HG03064 (cell line): Measurements from ENCODE around the gene GDPD3.

ENCODE experiments used
- ATAC-seq: cut with Tn5 transposase; IDR thresholded peaks from one replicate; pipeline ENCODE4 v1.9.1; 2021; ENCODE audit warnings: low read depth; ENCODE audit not compliant: unreplicated experiment

GDPD3 gene

DNA sequence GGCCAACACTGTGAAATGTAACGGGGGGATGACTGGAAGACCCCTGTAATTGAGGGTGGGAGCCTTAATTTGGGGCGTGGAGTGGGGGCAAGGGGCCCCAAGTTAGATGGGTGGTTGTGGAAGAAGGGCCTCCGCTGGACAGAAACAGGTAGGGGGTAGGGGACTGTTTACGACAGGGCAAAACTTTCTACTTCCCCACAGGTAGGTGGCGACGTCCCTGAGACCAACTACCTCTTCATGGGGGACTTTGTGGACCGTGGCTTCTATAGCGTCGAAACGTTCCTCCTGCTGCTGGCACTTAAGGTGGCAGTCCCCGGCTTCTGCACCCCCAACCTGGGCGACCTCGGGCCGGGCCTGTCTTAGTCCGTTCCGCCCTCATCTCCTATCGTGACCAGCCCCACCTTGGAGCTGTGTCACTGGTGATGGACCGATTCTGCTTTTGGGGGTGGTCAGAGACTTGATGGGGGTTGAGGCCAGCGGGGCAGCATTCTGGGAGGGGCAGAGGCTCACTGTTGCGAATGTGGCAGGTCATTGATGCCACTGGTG lies 30.7 kb downstream of the GDPD3 start:
- no peak for ATAC-seq

DNA sequence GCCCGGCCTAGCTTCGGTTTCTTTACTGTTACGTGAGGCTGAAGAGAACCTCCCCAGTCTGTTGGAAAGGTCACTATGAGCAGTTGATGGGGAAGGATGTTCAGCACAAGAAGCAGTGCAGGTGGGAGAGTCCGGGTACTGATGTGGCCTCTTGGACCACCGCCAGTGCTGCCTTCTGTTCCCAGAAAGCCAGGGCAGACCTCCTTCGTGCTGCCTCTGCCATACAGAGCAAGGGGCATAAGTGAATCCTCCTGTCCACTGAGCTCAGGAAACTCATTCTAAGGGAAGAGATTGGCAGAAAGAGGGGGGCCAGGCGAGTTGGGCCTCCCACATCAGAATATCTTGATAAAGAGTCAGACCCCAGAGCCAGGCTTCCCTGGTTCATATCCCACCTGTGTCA lies 33.9 kb downstream of the GDPD3 start:
- ATAC-seq = no peak

DNA sequence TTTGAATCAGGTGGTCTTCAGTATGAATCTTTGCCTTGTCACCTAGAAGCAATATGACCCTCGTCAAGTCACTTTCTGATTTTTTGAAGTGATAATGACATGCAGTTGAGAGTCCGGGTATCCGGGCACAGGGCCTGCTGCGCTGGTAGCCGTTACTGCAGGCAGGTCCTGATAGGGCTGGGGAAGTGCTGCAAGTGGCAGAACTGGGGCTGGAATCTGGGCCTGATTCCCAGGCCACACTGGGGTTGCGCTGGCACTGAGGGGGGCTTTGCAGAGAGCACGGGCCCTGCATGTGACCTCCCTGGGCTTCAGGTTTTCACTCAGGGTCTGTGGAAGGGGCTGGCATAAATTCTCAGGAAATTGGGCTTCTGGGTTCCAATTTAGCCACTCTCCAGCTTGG lies 34.6 kb downstream of the GDPD3 start:
- ATAC-seq = no peak

DNA sequence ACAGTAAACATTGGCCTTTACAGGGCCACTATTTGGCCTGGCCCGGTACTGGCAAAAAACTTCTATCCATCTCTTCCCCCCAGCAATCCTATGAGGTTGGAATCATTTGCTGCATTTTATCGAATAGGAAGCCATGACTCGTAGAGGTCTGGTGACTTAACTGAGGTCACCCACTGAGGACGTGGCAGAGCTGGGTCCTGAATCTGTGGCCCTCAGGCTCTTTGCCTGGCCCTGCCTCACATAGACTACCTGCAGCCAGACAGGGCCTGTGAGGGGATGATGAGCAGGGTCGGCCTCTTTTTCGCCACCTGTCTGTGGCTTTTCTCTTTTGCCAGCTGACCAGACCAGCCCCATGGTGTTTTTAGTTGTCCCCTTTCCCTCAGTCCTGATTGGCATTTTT lies 35.7 kb downstream of the GDPD3 start:
- no peak for ATAC-seq

DNA sequence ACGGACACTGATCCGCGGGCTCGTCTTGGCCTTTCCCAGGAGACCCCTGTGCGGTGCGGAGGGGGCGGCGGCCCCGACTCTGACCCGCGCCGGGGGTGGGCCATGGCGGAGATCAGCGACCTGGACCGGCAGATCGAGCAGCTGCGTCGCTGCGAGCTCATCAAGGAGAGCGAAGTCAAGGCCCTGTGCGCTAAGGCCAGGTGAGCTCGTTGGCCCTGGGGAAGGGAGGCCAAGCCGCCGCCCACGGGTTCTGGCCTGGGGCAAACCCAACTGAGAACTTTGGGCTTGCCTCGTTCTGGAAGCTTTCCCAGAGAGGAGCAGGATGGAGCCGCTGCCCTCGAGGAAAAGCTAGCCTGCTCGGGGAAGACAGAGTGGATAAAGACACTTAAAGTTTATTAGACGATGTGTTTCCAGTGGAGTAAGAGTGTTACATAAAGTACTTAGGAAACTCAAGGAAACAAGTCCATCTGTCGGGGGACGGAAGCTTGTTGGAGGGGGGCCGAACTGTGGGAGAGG lies 37.0 kb downstream of the GDPD3 start:
- ATAC-seq = no peak

DNA sequence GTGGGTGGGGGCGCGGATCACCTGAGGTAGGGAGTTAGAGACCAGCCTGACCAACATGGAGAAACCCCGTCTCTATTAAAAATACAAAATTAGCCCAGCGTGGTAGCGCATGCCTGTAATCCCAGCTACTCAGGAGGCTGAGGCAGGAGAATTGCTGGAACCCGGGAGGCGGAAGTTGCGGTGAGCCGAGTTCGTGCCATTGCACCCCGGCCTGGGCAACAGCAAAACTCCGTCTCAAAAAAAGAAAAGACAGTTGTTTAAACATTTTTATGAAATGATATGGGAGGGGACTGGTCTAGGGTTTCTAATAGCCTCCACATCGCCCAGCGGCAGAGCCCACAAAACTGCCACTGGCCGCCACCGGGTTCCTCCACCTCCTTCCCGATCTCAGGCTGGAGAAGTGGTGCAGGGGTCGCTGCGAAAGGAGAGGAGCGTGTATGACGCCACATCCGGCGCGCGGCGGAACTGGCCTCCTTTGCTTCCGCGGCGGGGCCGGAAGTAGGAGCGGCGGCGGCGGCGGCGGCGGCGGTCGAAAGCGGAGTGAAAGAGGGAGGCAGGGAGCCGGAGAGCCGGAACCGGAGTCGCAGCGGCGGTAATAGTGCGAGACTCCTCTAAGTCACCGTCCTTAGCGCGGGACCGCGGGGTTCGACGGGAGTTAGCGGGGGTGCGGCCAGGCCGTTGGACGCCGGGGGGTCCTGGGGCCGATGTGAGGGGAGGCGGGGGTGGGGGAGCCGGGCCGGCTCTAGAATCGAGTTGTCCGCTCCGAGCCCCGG lies 37.6 kb downstream of the GDPD3 start, which contains the start of gene PPP4C:
TSS of gene PPP4C (plus strand) at position 492 of the 773 bp plus-strand sequence. CDS start 384 bp downstream, outside the sequence.
- no peak for ATAC-seq

DNA sequence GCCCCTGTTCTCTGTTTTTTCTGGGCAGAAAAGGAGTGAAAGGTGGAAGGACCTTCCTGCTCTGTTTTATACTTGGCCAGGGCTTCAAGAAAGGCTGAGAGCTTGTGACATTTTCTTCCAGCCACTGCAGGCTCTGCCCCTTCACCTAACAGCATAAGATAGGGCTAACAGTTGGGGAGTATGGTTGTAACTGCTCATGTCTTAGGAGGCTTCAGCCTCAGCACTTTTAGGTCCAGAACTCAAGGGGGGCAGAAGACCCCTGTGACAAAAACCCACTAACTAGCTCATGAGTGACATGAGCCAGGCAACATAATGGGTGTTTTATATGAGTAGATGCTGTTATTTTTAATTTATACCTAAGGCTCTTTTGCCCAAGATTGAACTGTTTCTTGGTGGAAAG lies 42.8 kb downstream of the GDPD3 start:
- ATAC-seq = no peak

DNA sequence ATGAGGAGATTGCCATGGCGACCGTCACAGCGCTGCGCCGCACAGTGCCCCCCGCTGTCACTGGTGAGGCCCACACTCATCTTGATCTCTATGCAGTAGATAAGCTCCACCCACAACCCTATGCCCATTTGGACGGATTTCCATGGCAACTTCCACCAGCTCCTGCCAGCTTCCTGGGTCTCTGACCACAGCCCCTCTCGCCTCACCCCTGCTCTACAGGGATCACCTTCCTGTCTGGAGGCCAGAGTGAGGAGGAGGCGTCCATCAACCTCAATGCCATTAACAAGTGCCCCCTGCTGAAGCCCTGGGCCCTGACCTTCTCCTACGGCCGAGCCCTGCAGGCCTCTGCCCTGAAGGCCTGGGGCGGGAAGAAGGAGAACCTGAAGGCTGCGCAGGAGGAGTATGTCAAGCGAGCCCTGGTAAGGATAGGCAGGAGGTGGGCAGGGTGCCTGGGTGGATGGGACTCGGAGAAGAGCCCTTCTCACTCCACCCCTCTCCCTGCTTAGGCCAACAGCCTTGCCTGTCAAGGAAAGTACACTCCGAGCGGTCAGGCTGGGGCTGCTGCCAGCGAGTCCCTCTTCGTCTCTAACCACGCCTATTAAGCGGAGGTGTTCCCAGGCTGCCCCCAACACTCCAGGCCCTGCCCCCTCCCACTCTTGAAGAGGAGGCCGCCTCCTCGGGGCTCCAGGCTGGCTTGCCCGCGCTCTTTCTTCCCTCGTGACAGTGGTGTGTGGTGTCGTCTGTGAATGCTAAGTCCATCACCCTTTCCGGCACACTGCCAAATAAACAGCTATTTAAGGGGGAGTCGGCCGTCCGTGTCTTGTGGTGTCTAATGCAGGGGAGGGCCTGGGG lies 43.5 kb downstream of the GDPD3 start:
- no peak for ATAC-seq

DNA sequence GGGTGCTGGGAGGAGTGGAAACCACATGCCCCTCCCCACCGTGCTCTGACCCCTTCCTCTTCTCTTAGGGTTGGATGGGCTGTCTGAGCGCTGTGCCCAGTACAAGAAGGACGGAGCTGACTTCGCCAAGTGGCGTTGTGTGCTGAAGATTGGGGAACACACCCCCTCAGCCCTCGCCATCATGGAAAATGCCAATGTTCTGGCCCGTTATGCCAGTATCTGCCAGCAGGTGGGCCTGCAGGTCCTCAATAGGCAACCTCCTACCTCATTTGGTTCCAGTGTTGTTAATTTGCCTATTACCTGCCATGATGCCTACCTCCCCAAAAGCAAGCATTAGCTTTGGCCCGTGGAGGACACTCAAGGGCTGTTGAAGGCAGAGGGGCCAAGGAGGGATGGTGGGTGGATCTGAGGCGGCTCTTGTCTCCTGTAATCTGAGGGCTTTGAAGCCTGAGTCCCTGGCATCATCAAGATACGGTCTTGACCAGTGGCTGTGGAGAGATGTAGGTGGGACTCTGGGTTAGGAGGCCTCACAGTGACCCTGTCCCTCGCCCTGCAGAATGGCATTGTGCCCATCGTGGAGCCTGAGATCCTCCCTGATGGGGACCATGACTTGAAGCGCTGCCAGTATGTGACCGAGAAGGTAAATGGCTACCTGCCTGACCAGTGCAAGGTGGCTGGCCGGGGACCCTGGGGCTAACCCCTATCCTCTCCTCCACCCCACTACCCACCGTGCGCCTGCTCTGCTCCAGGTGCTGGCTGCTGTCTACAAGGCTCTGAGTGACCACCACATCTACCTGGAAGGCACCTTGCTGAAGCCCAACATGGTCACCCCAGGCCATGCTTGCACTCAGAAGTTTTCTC lies 44.4 kb downstream of the GDPD3 start:
- ATAC-seq = no peak

DNA sequence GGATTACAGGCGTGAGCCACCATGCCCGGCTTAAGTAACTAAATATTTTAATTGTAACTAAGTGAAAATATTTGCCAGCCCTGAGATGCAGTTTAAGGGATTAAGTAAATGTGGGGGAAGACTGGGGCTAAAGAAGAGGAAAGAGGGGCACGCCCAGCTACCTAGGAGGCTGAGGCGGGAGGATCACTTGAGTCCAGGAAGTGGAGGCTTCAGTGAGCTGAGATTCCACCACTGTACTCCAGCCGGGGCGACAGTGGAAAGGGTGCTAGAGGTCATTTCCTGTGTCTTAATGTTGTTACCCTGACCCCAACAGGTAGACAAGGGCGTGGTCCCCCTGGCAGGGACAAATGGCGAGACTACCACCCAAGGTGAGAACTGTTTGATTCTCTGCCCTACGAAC lies 45.0 kb downstream of the GDPD3 start:
- ATAC-seq = no peak

DNA sequence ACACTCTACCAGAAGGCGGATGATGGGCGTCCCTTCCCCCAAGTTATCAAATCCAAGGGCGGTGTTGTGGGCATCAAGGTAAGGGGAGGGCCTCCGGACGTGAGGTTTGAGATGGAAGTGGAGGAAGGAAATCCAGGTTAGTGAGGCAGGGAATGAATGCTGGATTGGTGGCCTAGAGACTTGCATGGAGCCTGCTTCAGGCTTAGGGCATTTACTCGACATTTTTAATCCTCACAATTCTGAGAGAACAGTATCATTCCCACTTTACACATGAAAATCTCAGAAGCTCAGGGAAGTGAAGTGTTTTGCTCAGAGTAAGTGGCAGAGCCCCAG lies 45.8 kb downstream of the GDPD3 start:
- no peak for ATAC-seq

DNA sequence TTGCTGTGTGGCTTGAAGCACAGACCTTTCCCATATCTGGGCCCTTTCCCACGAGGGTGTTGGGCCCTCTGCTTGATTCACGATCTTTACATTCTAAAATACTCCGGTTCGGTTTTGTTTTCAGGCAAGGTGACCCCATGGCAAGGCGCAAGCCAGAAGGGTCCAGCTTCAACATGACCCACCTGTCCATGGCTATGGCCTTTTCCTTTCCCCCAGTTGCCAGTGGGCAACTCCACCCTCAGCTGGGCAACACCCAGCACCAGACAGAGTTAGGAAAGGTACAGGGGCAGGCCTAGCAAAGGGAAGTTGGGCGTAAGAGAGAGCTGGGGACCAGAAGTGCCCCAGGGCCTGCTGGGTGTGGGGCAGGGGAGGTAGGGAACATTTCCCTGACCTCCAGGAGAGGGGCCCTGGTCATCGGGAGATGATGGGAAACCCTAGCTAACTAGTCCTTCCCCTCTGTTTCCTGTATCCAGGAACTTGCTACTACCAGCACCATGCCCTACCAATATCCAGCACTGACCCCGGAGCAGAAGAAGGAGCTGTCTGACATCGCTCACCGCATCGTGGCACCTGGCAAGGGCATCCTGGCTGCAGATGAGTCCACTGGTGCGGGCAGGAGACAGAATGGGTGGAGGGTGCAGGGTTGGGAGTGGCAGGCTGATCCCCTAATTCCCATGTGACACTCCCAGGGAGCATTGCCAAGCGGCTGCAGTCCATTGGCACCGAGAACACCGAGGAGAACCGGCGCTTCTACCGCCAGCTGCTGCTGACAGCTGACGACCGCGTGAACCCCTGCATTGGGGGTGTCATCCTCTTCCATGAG lies 46.4 kb downstream of the GDPD3 start:
- ATAC-seq = no peak

DNA sequence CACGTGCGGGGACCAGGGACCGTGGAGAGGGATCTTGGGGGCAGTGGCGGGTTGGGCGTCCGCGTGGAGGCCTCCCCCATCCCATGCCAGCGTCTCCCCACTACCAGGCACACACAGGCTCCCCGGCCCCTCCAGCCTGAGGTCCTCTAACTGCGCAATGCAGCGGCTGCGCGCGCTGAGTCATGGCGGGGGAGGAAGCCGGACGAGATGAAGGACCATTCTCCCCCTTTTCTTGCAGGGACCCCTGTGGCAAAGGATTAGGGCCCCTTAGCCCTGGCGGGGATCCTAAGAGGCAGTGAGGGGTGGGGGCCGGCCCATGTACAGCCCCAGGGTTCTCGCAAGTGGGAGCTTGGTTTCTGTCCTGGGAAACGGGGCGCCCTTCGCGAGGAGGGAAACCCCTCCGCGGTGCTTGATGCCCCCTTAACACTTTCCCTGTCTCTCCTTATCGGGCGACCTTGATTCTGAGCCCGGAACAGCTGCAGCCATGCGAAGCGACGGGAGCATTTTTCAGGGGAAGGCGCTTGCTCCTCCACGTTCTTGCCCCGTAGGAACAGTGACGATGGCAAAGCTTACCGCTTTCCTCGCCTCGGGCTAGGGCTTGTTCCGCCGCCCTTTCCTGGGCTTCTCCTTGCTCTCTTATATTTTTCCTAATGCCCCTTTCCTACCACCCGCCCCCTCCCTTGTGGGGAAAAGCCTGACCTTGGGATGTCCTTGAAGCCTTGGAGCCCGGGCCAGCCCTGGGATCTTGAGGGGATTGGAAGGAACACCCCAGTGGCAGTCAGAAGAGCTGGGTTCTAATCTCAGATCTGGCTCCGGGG lies 47.2 kb downstream of the GDPD3 start:
- no peak for ATAC-seq

DNA sequence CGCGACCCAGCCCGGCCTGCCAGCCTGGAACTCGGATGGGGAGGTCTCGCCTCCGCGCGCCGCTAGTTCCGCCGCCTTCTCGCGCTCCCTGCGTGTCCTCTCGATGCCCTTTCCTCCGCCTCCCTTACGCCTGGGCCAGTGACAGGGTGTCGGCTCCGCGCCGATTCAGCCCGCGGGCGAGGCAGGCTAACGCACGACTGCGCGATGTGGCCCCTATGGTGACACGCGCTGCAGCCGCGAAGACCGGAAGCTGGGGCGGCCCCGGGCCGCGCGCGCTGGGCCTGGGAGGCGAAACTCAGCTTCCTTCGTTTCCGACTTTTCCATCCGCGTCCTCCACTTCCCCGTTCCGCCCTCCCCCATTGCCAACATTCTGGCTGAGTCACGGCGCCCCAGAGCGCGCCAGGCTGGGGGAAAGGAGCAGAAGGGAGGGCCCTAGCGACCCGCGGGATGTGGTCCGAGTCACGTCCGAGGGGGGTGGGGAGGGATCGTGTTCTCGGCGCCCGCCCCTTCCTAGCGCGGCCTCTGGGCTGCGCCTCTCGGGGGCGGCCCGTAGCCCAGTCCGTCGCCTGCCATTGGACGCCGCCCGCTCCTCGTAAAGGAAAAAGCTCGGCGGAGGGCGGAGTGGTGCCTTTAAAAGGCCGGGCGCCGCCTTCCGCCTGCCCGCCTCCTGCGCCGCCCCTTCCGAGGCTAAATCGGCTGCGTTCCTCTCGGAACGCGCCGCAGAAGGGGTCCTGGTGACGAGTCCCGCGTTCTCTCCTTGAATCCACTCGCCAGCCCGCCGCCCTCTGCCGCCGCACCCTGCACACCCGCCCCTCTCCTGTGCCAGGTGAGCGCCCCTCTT lies 48.0 kb downstream of the GDPD3 start, which contains the start of gene ALDOA:
TSS of gene ALDOA (plus strand) at position 659 of the 841 bp plus-strand sequence. CDS start 1,138 bp downstream, outside the sequence.
- peak; percentile 57 for ATAC-seq

DNA sequence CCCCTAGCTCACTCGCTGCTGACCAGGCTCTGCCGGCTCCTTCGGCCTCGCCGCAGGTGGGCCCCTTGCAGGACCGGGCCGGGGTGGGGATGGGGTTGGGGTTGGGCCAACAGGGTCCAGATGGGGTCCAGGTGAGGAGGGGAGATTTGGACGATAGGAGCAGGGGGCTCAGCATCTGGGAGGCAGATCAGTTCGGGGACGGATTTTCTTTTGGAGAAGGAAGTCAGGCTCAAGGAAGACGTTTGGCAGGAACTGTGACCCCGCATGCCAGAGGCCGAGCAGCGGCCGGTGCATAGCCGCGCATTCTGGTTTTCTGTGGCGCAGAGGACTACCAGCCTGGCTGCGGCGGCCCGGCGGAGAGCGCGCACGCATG lies 48.6 kb downstream of the GDPD3 start:
- ATAC-seq = peak; percentile 7

DNA sequence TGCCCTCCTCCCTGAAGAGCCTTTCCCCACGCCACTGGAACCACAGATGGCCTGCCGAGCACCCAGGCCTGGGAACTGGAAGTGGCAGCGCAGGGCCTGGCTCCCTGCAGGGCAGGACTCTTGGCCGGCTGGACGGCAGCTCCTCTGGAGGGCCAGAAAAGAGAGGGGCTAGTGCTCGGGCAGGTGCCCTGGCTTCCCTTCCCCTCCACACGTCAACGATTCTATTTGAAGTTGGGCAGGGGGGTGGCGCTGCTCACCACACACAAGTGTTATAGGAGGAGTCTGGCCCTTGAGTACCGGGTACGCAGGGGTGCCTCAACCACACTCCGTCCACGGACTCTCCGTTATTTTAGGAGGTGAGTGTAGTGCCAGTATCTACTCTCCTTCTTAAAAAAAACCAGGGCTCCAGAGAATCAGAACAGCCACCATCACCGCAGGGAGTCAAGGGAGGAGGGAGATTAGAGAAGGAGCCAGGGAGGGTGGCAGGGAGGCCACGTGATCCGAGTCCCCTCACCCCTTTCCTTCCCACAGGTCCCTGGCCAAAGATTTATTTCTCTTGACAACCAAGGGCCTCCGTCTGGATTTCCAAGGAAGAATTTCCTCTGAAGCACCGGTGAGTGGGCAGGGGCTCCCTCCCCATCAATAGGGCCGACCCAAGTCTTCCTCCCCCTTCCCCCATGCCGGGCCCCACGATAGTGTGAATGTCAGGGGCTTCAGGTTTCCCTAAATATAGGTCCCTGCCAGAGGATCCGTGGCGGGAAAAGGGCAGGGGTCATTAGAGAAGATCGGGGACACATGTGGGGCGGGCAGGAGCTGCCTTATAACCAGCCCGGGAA lies 49.2 kb downstream of the GDPD3 start:
- ATAC-seq = peak; percentile 35
